ENCODE results near the gene SREK1. TPM values are rescaled to one million over a fixed set of nuclear protein-coding genes. Genes with fewer than 3 reads are reported as not detected.

SREK1 gene
- total RNA-seq, 1 experiment from 2014 or later, result 65.6 TPM

GRCh38 chr5:66206465-66206864 lies 62.4 kb downstream of the SREK1 start:
- no peak overlapping the region for H3K9ac ChIP-seq (ENCODE audit: low read length)
- H2AFZ ChIP-seq (ENCODE audit: low read depth, low read length, poor library complexity, severe bottlenecking), result no peak overlapping the region
- no peaks in the 10 kb centered on the region for H4K20me1 ChIP-seq (ENCODE audit: insufficient read depth)
- no peaks in the 10 kb centered on the region for H3K27me3 ChIP-seq (ENCODE audit: insufficient read depth, low read length)
- no TSS peak for BruUV-seq (replicated peaks)
- no peak overlapping the region for H3K27ac ChIP-seq (ENCODE audit: low read depth, low read length)
- H3K79me2 ChIP-seq (ENCODE audit: insufficient read depth, low read length), result no peaks in the 10 kb centered on the region
- H3K36me3 ChIP-seq (ENCODE audit: control insufficient read depth in 1 of 2, insufficient read depth in 2 of 2, low read length in 2 of 2), result no peaks in the 10 kb centered on the region
- ATAC-seq, result no peak
- RAD21 ChIA-PET (ENCODE audit: low non-redundant PET in 1 of 2, low total read pairs in 2 of 2, uncharacterized antibody in 2 of 2, unreplicated experiment in 2 of 2), result no interaction called here
- CTCF ChIA-PET, result no interaction called here
- TF ChIP-seq ATF3 (IDR thresholded peaks at IDR 0.05) (no peak), SIN3A (IDR thresholded peaks at IDR 0.05; ENCODE audit: low read depth) (no peak), EZH2 (IDR thresholded peaks at IDR 0.05) (no peak), POLR2AphosphoS5 (IDR thresholded peaks at IDR 0.05; ENCODE audit: low read depth, low read length) (no peak), CTCF (IDR thresholded peaks at IDR 0.05 in 2 of 3, conservative IDR thresholded peaks at IDR 0.05 in 1 of 3; ENCODE audit: borderline replicate concordance in 1 of 3, insufficient read depth in 1 of 3, low read depth in 2 of 3, low read length in 2 of 3) (no peak)
- intact Hi-C loops (cut with micrococcal nuclease), result loop anchor here (5.0 kb wide), 1 partner anchor 484 kb away; the partner anchor contains the start of genes NLN and SGTB
- no peaks in the 10 kb centered on the region for H3K9me2 ChIP-seq (ENCODE audit: insufficient read depth)
- H3K4me1 ChIP-seq (ENCODE audit: control insufficient read depth in 1 of 2, insufficient read depth in 2 of 2, low read length in 2 of 2), result peaks cover 17 to 25% of the 10 kb centered on the region in 2 experiments
- no peak for DNase-seq (ENCODE audit: low read depth, low spot score)
- H3K4me2 ChIP-seq (ENCODE audit: low read length), result no peak overlapping the region
- no peaks in the 10 kb centered on the region for H3K9me3 ChIP-seq (ENCODE audit: control insufficient read depth in 1 of 2, insufficient read depth in 1 of 2, low read depth in 1 of 2, low read length in 2 of 2)
- POLR2A ChIA-PET, result no interaction called here
- H3K4me3 ChIP-seq (replicated peaks in 1 of 2; ENCODE audit: low read depth in 1 of 2, low read length in 2 of 2), result no peak overlapping the region

- no peak overlapping the region for H3K4me2 ChIP-seq (ENCODE audit: low read length)
- no peaks in the 10 kb centered on the region for H3K79me2 ChIP-seq (ENCODE audit: insufficient read depth, low read length)
- no peak overlapping the region for H3K4me3 ChIP-seq (replicated peaks in 1 of 2; ENCODE audit: low read depth in 1 of 2, low read length in 2 of 2)
- H3K9me2 ChIP-seq (ENCODE audit: insufficient read depth), result no peaks in the 10 kb centered on the region
- no peaks in the 10 kb centered on the region for H3K36me3 ChIP-seq (ENCODE audit: control insufficient read depth in 1 of 2, insufficient read depth in 2 of 2, low read length in 2 of 2)
- no peaks in the 10 kb centered on the region for H3K27me3 ChIP-seq (ENCODE audit: insufficient read depth, low read length)
- H3K9me3 ChIP-seq (ENCODE audit: control insufficient read depth in 1 of 2, insufficient read depth in 1 of 2, low read depth in 1 of 2, low read length in 2 of 2), result no peaks in the 10 kb centered on the region
- ChIA-PET CTCF (no interaction called here), RAD21 (ENCODE audit: low non-redundant PET in 1 of 2, low total read pairs in 2 of 2, uncharacterized antibody in 2 of 2, unreplicated experiment in 2 of 2) (no interaction called here), POLR2A (no interaction called here)
- ATAC-seq, result no peak
- no peak overlapping the region for H3K9ac ChIP-seq (ENCODE audit: low read length)
- intact Hi-C loops (cut with micrococcal nuclease), result loop anchor here (5.0 kb wide), 1 partner anchor 486 kb away; the partner anchor contains the start of genes NLN and SGTB
- BruUV-seq (replicated peaks), result no TSS peak
- H3K27ac ChIP-seq (ENCODE audit: low read depth, low read length), result no peak overlapping the region
- no peak for DNase-seq (ENCODE audit: low read depth, low spot score)
- no peak for TF ChIP-seq SRF (IDR thresholded peaks at IDR 0.05; ENCODE audit: low read depth)
- no peak for TF ChIP-seq REST (IDR thresholded peaks at IDR 0.05; ENCODE audit: low read depth)
- TF ChIP-seq POLR2A (IDR thresholded peaks at IDR 0.05; ENCODE audit: borderline replicate concordance, extremely low read depth, insufficient read depth, insufficient read length), result no peak
- TF ChIP-seq TCF7L2 (IDR thresholded peaks at IDR 0.05; ENCODE audit: borderline replicate concordance, extremely low read depth, insufficient read depth, insufficient read length), result no peak
- TF ChIP-seq YY1 (IDR thresholded peaks at IDR 0.05; ENCODE audit: extremely low read depth, insufficient replicate concordance, low read depth, low read length), result no peak
- TF ChIP-seq ELF1 (IDR thresholded peaks at IDR 0.05; ENCODE audit: borderline replicate concordance, low read depth), result no peak
- TF ChIP-seq ATF3 (IDR thresholded peaks at IDR 0.05), result no peak
- no peak for TF ChIP-seq FOSL1 (IDR thresholded peaks at IDR 0.05; ENCODE audit: low read depth)
- no peak overlapping the region for H2AFZ ChIP-seq (ENCODE audit: low read depth, low read length, poor library complexity, severe bottlenecking)
- no peaks in the 10 kb centered on the region for H4K20me1 ChIP-seq (ENCODE audit: insufficient read depth)
- peaks cover 17 to 25% of the 10 kb centered on the region in 2 experiments for H3K4me1 ChIP-seq (ENCODE audit: control insufficient read depth in 1 of 2, insufficient read depth in 2 of 2, low read length in 2 of 2)
Measured at GRCh38 chr5:66207800-66208561, 63.9 kb downstream of the SREK1 start.
